ENCODE measurements around the gene CD163L1. TPM values are rescaled to one million over a fixed set of nuclear protein-coding genes. Genes with fewer than 3 reads are reported as not detected.

Gene CD163L1
- total RNA-seq, 4 donors from 2014 or later, result 0.54 to 3.8 (median 2.0) TPM

GRCh38 chr12:7451756-7452155, 7.8 kb upstream of the CD163L1 start:
- Histone ChIP-seq H3K4me1 (no peaks in the 10 kb centered on the region), H3K36me3 (no peaks in the 10 kb centered on the region), H3K27ac (no peak overlapping the region), H3K9me3 (no peaks in the 10 kb centered on the region), H3K4me3 (replicated peaks in 1 of 3) (no peak overlapping the region), H3K27me3 (no peaks in the 10 kb centered on the region)
- no peak for DNase-seq
- no peak for TF ChIP-seq POLR2A (IDR thresholded peaks at IDR 0.05)
- TF ChIP-seq, protein P1, sequence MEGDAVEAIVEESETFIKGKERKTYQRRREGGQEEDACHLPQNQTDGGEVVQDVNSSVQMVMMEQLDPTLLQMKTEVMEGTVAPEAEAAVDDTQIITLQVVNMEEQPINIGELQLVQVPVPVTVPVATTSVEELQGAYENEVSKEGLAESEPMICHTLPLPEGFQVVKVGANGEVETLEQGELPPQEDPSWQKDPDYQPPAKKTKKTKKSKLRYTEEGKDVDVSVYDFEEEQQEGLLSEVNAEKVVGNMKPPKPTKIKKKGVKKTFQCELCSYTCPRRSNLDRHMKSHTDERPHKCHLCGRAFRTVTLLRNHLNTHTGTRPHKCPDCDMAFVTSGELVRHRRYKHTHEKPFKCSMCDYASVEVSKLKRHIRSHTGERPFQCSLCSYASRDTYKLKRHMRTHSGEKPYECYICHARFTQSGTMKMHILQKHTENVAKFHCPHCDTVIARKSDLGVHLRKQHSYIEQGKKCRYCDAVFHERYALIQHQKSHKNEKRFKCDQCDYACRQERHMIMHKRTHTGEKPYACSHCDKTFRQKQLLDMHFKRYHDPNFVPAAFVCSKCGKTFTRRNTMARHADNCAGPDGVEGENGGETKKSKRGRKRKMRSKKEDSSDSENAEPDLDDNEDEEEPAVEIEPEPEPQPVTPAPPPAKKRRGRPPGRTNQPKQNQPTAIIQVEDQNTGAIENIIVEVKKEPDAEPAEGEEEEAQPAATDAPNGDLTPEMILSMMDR (IDR thresholded peaks at IDR 0.05), result no peak
- WGBS, 2 donors, result 78 to 86% methylated on average over 3 of the region's 3 CpGs
- intact Hi-C loops (cut with DNase I), result no loop called here

DNA sequence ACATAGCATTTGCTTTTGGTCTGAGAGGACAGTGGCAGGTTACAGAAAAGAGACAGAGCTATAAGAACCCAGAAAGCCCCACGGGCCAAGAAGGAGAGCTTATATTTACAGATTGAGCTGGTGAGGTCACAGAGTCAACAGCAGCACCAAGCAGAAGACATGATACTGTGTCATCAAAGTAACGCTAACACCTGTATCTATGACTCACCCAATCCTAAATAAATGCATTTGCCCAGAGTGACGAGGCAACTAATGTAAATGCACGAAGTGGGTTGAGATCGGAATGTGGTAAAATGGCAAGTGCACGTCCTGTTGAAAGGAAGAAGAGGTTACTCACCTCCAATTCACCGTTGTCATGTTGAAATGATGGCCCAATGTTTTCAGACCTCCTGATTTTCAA, 6.7 kb upstream of the CD163L1 start:
- TF ChIP-seq POLR2A (IDR thresholded peaks at IDR 0.05), result no peak
- TF ChIP-seq, protein P1 (IDR thresholded peaks at IDR 0.05), result no peak
- no peak overlapping the region for H3K4me3 ChIP-seq (replicated peaks in 1 of 3)
- WGBS, 2 donors, result 76 to 89% methylated on average over 7 of the region's 7 CpGs
- H3K9me3 ChIP-seq, result no peaks in the 10 kb centered on the region
- no peaks in the 10 kb centered on the region for H3K36me3 ChIP-seq
- intact Hi-C loops (cut with DNase I), result no loop called here
- H3K4me1 ChIP-seq, result no peaks in the 10 kb centered on the region
- DNase-seq, result no peak
- H3K27me3 ChIP-seq, result no peaks in the 10 kb centered on the region
- H3K27ac ChIP-seq, result no peak overlapping the region

DNA sequence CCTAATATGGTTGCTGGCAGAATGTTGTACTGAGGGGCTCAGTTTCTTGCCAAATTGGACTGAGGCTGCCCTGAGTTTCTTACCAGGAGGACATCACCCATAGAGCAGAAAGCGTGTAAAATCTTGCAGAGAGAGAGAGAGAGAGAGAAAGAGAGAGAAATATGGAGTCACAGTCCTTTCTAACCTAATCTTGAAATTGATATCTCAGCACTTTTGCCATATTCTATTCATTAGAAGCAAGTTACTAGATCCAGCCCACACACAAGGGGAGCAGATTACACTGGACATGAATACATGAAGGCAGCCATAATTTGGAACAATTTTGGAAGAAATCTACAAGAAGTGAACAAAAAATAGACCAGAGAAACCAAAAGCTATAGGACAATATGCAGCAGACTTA, 4.1 kb upstream of the CD163L1 start:
- WGBS, 2 donors, result 85 to 91% methylated on average over 1 of the region's 1 CpG
- no peak for DNase-seq
- intact Hi-C loops (cut with DNase I), result no loop called here

GRCh38 chr12:7444537-7444936, 584 bp upstream of the CD163L1 start:
- no peak for DNase-seq
- no peak for TF ChIP-seq POLR2A (IDR thresholded peaks at IDR 0.05)
- TF ChIP-seq, protein P1 (IDR thresholded peaks at IDR 0.05), result no peak
- Histone ChIP-seq H3K36me3 (no peaks in the 10 kb centered on the region), H3K27me3 (no peaks in the 10 kb centered on the region), H3K27ac (no peak overlapping the region), H3K4me3 (replicated peaks in 1 of 3) (no peak overlapping the region), H3K9me3 (no peaks in the 10 kb centered on the region), H3K4me1 (no peaks in the 10 kb centered on the region)
- intact Hi-C loops (cut with DNase I), result no loop called here
- 82 to 83% methylated on average over 4 of the region's 4 CpGs for WGBS, 2 donors

More for the DNA sequence above, 4.1 kb upstream of the CD163L1 start:
- H3K9me3 ChIP-seq, result no peaks in the 10 kb centered on the region
- no peaks in the 10 kb centered on the region for H3K36me3 ChIP-seq
- no peak for TF ChIP-seq POLR2A (IDR thresholded peaks at IDR 0.05)
- TF ChIP-seq, protein P1 (IDR thresholded peaks at IDR 0.05), result no peak
- H3K27me3 ChIP-seq, result no peaks in the 10 kb centered on the region
- H3K27ac ChIP-seq, result no peak overlapping the region
- no peaks in the 10 kb centered on the region for H3K4me1 ChIP-seq
- no peak overlapping the region for H3K4me3 ChIP-seq (replicated peaks in 1 of 3)

- intact Hi-C loops (cut with DNase I), result no loop called here
- Histone ChIP-seq H3K27me3 (no peaks in the 10 kb centered on the region), H3K4me3 (replicated peaks in 1 of 3) (no peak overlapping the region), H3K9me3 (no peaks in the 10 kb centered on the region), H3K4me1 (no peaks in the 10 kb centered on the region), H3K27ac (no peak overlapping the region), H3K36me3 (no peaks in the 10 kb centered on the region)
- TF ChIP-seq, protein P1 (IDR thresholded peaks at IDR 0.05), result no peak
- no peak for TF ChIP-seq POLR2A (IDR thresholded peaks at IDR 0.05)
- no peak for DNase-seq
- WGBS, 2 donors, result 87 to 90% methylated on average over 1 of the region's 1 CpG
These were observed 2.7 kb downstream of the CD163L1 start for GRCh38 chr12:7441216-7441615.
